ENCODE measurements around the gene CTIF. TPM values are rescaled to one million over a fixed set of nuclear protein-coding genes. Genes with fewer than 3 reads are reported as not detected.

The CTIF gene
- polyA plus RNA-seq, 1 of the 3 experiments (the other 2 are of a cell fraction): 47.2 TPM

- TF ChIP-seq CTCF (IDR thresholded peaks at IDR 0.05) (peak; percentile 49), CHD2 (IDR thresholded peaks at IDR 0.05; ENCODE audit: low read length, partially characterized antibody) (no peak), NRF1 (IDR thresholded peaks at IDR 0.05; ENCODE audit: low read depth, low read length) (no peak), YY1 (IDR thresholded peaks at IDR 0.05; ENCODE audit: low read depth) (no peak), RAD21 (IDR thresholded peaks at IDR 0.05; ENCODE audit: low read length) (peak; percentile 71), TEAD4 (IDR thresholded peaks at IDR 0.05; ENCODE audit: borderline replicate concordance, insufficient read depth) (no peak), FOXJ3 (CRISPR knock-in tag; IDR thresholded peaks at IDR 0.05) (no peak), ELF1 (IDR thresholded peaks at IDR 0.05) (no peak), MEF2A (IDR thresholded peaks at IDR 0.05; ENCODE audit: borderline replicate concordance, low read depth) (no peak), MXI1 (IDR thresholded peaks at IDR 0.05; ENCODE audit: low read depth, low read length) (no peak), TCF12 (IDR thresholded peaks at IDR 0.05) (no peak), MAX (IDR thresholded peaks at IDR 0.05; ENCODE audit: low read depth) (no peak), EP300 (IDR thresholded peaks at IDR 0.05; ENCODE audit: borderline replicate concordance in 1 of 2, low read depth in 1 of 2, low read length in 1 of 2) (no peak)
- TF ChIP-seq, protein P1, sequence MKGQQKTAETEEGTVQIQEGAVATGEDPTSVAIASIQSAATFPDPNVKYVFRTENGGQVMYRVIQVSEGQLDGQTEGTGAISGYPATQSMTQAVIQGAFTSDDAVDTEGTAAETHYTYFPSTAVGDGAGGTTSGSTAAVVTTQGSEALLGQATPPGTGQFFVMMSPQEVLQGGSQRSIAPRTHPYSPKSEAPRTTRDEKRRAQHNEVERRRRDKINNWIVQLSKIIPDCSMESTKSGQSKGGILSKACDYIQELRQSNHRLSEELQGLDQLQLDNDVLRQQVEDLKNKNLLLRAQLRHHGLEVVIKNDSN (IDR thresholded peaks at IDR 0.05; ENCODE audit: borderline replicate concordance, low read depth): no peak
- TF ChIP-seq, protein P2, sequence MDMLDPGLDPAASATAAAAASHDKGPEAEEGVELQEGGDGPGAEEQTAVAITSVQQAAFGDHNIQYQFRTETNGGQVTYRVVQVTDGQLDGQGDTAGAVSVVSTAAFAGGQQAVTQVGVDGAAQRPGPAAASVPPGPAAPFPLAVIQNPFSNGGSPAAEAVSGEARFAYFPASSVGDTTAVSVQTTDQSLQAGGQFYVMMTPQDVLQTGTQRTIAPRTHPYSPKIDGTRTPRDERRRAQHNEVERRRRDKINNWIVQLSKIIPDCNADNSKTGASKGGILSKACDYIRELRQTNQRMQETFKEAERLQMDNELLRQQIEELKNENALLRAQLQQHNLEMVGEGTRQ (IDR thresholded peaks at IDR 0.05; ENCODE audit: borderline replicate concordance, low read depth, low read length): no peak
- TF ChIP-seq, protein P3, sequence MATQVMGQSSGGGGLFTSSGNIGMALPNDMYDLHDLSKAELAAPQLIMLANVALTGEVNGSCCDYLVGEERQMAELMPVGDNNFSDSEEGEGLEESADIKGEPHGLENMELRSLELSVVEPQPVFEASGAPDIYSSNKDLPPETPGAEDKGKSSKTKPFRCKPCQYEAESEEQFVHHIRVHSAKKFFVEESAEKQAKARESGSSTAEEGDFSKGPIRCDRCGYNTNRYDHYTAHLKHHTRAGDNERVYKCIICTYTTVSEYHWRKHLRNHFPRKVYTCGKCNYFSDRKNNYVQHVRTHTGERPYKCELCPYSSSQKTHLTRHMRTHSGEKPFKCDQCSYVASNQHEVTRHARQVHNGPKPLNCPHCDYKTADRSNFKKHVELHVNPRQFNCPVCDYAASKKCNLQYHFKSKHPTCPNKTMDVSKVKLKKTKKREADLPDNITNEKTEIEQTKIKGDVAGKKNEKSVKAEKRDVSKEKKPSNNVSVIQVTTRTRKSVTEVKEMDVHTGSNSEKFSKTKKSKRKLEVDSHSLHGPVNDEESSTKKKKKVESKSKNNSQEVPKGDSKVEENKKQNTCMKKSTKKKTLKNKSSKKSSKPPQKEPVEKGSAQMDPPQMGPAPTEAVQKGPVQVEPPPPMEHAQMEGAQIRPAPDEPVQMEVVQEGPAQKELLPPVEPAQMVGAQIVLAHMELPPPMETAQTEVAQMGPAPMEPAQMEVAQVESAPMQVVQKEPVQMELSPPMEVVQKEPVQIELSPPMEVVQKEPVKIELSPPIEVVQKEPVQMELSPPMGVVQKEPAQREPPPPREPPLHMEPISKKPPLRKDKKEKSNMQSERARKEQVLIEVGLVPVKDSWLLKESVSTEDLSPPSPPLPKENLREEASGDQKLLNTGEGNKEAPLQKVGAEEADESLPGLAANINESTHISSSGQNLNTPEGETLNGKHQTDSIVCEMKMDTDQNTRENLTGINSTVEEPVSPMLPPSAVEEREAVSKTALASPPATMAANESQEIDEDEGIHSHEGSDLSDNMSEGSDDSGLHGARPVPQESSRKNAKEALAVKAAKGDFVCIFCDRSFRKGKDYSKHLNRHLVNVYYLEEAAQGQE (IDR thresholded peaks at IDR 0.05; ENCODE audit: low read depth, low read length): no peak
- TF ChIP-seq, protein P4, sequence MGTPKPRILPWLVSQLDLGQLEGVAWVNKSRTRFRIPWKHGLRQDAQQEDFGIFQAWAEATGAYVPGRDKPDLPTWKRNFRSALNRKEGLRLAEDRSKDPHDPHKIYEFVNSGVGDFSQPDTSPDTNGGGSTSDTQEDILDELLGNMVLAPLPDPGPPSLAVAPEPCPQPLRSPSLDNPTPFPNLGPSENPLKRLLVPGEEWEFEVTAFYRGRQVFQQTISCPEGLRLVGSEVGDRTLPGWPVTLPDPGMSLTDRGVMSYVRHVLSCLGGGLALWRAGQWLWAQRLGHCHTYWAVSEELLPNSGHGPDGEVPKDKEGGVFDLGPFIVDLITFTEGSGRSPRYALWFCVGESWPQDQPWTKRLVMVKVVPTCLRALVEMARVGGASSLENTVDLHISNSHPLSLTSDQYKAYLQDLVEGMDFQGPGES (IDR thresholded peaks at IDR 0.05; ENCODE audit: low read depth, low read length): no peak
These were observed 128.7 kb downstream of the CTIF start (continued) for GRCh38 chr18:48667276-48668254.

Data from SK-N-SH (cell line).